Measurements from ENCODE around the gene NTN5.

GRCh38 chr19:48703316-48703715, 30.5 kb upstream of the NTN5 start:
- TF ChIP-seq CTCF (conservative IDR thresholded peaks at IDR 0.05) (no peak), EZH2 (IDR thresholded peaks at IDR 0.05; ENCODE audit: low read depth) (no peak)
